GM19397 (cell line): ENCODE data around the gene TFEC.
"Not testable (repeated sequence)": the region's sequence is repeated elsewhere in the genome, so short reads cannot be mapped to it uniquely, and the experiment has no call there.

Experiments used
- ATAC-seq: cut with Tn5 transposase; IDR thresholded peaks from one replicate; pipeline ENCODE4 v1.9.1; 2021; ENCODE audit warnings: mild to moderate bottlenecking, moderate library complexity; ENCODE audit not compliant: unreplicated experiment

The TFEC gene

GRCh38 chr7:115932880-115933279 is 97.7 kb downstream of the TFEC start:
- ATAC-seq, result no peak

DNA sequence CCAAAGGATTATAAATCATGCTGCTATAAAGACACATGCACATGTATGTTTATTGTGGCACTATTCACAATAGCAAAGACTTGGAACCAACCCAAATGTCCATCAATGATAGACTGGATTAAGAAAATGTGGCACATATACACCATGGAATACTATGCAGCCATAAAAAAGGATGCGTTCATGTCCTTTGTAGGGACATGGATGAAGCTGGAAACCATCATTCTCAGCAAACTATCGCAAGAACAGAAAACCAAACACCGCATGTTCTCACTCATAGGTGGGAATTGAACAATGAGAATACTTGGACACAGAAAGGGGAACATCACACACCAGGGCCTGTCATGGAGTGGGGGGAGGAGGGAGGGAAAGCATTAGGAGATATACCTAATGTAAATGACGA is 100.4 kb downstream of the TFEC start:
- ATAC-seq, result not testable (repeated sequence)

- ATAC-seq, result not testable (repeated sequence)
Measured at GRCh38 chr7:115929736-115930135, 100.8 kb downstream of the TFEC start.

DNA sequence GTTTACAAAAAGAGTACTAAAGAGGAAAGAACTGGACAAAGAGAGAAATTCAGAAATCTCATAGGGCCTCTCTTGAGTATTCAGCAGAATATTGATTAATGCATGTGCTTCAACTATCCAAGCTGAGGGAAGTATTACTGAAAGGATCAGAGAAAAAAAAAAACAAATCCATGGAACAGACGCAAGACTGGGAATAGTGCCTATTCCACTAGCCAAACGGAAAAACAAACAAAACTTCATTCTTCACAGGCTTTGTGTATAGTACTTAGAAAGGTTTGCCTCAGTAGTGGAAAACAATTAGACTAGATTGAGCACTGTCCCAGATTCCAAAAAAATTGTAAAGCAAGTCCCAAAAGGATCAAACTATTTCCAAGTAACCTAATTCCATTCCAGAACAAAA is 106.2 kb downstream of the TFEC start:
- no peak for ATAC-seq

DNA sequence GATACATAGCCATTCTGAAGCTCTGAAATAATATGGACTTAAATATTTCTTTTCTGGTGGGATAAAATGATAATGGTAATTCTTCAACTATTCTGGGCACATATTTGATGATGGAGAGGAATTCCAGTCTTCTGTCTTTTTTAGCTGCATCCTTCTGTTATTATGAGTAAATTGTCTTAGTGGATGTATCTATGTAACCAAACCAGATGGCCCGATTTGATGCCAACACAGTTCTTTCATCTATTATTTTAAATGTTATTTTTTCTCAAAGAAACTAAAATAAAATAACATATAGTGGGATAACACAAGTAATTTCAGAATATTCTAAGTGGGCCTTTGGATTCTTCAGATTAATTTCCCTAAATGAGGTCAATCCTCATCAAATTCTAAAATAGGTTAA is 110.2 kb downstream of the TFEC start:
- no peak for ATAC-seq

DNA sequence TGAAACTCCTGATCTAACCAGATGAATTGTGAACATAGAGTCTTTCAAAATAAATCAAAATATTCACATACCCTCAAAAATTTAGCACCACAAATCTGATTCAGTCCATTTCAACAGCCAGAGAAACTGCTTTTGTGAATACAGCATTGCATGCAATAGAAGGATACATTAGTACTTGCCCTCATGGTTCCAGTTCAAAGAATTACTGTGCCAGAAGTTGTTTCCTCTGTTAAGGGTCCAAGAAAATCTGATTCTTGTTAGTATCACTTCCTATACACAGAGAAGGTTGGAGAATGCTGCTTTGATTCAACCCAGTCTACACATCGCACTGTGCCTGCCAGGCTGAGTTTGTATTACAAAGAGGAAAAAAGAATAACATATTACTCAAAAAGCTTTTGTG is 115.6 kb downstream of the TFEC start:
- ATAC-seq, result no peak

GRCh38 chr7:115911465-115911864 is 119.1 kb downstream of the TFEC start:
- ATAC-seq, result no peak

DNA sequence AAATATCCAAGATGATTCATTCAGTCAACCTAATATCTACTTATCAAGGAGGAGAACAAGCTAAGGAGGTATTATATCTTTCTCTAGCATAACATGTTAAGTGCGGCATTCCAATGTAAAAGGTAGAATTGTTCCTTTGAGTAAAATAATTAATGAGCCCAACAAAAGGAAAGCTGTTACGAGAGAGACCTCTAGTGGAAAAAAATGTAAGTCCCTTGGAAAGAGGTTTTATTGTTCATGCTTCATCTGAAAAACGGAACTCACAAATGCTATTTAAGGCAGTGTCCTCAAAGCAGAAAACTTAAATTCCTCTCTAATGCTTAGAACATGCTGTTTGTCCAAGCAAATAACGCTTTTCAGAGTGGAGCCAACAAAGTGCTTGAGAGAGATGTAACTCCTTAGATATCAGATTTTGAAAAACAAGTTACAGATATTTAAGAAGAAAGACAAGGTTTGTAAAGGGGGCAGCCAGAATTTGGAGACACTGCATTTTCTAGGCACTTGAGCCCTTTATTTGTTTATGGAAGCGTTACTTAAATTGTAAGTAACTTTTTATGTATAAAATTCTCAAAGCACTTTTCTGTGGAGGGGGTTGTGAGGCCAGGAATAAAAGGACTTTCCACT is 119.9 kb downstream of the TFEC start:
- ATAC-seq, result no peak

- ATAC-seq, result no peak
Measured at GRCh38 chr7:115906731-115907130, 123.8 kb downstream of the TFEC start.

DNA sequence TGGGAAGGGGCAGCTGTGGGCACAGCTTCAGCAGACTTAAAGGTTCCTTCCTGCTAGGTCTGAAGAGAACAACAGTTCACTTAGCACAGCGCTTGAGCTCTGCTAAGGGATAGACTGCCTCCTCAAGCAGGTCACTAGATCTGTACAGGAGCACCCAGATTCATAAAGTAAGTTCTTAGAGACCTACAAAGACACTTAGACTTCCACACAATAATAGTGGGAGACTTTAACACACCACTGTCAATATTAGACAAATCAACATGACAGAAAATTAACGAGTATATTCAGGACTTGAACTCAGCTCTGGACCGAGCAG is 140.9 kb downstream of the TFEC start:
- ATAC-seq, result no peak

DNA sequence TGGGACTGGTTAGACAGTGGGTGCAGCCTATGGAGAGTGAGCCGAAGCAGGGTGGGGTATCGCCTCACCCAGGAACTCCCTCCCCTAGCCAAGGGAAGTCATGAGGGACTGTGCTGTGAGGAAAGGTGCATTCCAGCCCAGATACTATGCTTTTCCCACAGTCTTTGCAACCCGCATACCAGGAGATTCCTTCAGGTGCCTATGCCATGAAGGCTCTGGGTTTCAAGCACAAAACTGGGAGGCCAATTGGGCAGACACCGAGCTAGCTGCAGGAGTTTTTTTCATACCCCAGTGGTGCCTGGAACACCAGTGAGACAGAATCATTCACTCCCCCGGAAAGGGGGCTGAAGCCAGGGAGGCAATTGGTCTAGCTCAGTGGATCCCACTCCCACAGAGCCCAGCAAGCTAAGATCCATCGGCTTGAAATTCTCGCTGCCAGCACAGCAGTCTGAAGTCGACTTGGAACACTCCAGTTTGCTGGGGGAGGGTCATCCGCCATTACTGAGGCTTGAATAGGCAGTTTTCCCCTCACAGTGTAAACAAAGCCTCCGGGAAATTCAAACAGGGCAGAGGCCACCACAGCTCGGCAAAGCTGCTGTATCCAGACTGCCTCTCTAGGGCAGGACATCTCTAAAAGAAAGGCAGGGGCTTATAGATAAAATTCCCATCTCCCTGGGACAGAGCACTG is 141.4 kb downstream of the TFEC start:
- no peak for ATAC-seq

DNA sequence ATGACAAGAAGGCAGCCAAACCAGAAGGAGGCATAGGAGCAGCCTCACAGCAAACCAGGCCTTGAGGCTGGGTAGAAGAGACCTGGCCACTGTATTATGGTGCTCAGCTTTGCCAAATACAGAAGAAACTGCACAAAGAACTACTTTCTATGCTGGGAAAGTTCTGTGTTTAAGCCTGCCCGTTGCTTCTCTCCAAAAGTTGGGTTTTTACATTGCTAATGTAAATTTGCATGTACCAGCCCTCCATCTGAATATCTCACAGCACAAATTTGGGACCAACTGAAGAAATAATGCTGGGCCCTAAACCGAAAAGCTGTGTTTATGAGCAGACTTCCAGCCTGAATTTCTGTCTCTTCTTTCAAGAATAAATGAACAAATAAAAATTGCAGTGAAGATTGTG is 145.0 kb downstream of the TFEC start:
- ATAC-seq, result no peak
